Esophagus squamous epithelium (tissue), 5 donors: Measurements from ENCODE around the gene TBATA. TPM values are rescaled to one million over a fixed set of nuclear protein-coding genes. Genes with fewer than 3 reads are reported as not detected.

Source experiments
- DNase-seq: peaks from one replicate; lab custom pipeline; 2025; lab: John Stamatoyannopoulos, UW
- H3K27ac ChIP-seq, 4 donors: fragments of 200-600 bp; sonication (generic); one replicate each; pipeline ENCODE4 v1.5.1; 2016 to 2019; ENCODE audit warnings: mild to moderate bottlenecking in 1 of 4
- H3K27me3 ChIP-seq, 4 donors: fragments of 200-600 bp; sonication (generic); 1 replicate in 3 of 4; 2 replicates in 1 of 4; pipeline versions ENCODE4 v1.5.1 to v1.6.0; 2017 to 2021; ENCODE audit warnings: antibody characterized with exemption in 1 of 4
- H3K36me3 ChIP-seq, 3 donors: fragments of 200-600 bp; sonication (generic); one replicate each; pipeline ENCODE4 v1.5.1; 2016 to 2019
- H3K4me1 ChIP-seq, 3 donors: fragments of 200-600 bp; sonication (generic); one replicate each; pipeline ENCODE4 v1.5.1; 2017 to 2019
- H3K4me3 ChIP-seq, 4 donors: fragments of 200-600 bp; sonication (generic); 1 replicate in 3 of 4; 2 replicates in 1 of 4; pipeline ENCODE4 v1.5.1; 2016 to 2019; ENCODE audit warnings: mild to moderate bottlenecking in 2 of 4, moderate library complexity in 1 of 4
- H3K9me3 ChIP-seq, 3 donors: fragments of 200-600 bp; sonication (generic); one replicate each; pipeline ENCODE4 v1.5.1; 2016 to 2019
- CTCF ChIP-seq, 6 experiments: fragments of 450-650 bp in 4 of 6; fragments of 200-600 bp in 2 of 6; sonication (generic) in 2 of 6; IDR thresholded peaks; one replicate each; pipeline ENCODE4 v1.5.1; 2016 to 2019; ENCODE audit warnings: antibody characterized with exemption in 6 of 6, mild to moderate bottlenecking in 4 of 6, moderate library complexity in 4 of 6
- POLR2A ChIP-seq, 4 donors: fragments of 450-650 bp; IDR thresholded peaks; one replicate each; pipeline ENCODE4 v1.6.1; 2017; ENCODE audit warnings: antibody characterized with exemption in 4 of 4, mild to moderate bottlenecking in 4 of 4, moderate library complexity in 3 of 4
- WGBS, 2 donors: methylation state at CpG; one replicate each; pipeline ENCODE4 v1.1.5; 2018; 5-methylcytosine and 5-hydroxymethylcytosine counted together
- intact Hi-C: fragments of 100-400 bp; cut with DNase I; formaldehyde crosslinking; loops from one replicate; pipeline ENCODE4 v1.15.0; 2022
- total RNA-seq, 4 donors: library from RNA; depleted of rRNA; stranded (reverse); fragments of >200 nt; gene quantifications; one replicate each; pipeline ENCODE4 v1.1.0, GENCODE V29; 2016
- donor health status: DM: yes; HTN: yes; CAD: no.

The TBATA gene
- total RNA-seq, 4 donors from 2014 or later: not detected

DNA sequence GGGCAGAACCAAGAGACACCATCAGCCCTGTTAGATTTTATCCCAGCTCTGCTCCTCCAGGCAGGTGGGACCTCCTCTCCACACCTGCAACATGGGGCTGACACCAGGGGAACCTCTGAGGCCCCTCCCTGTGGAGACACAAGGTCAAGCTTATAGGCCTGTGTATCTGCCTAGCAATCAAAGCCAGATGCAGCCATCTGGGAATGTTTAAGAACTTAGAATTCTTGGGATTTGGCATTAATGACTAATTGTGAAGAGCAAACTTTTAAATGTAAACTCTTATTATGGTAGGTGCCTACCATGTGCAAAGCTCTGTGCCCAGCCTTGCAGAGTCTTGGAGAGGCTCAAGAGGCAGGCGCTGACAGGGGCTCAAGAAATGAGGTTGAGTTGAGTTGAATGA is 52.1 kb downstream of the TBATA start:
- H3K4me1 ChIP-seq: peaks cover 0 to 6% (median 0%) of the 10 kb centered on the region in 3 donors
- WGBS, 2 donors: no CpG with 5 or more reads among the region's 1 CpG

GRCh38 chr10:70732569-70732968 is 52.6 kb downstream of the TBATA start:
- no peaks in the 10 kb centered on the region for H3K9me3 ChIP-seq
- WGBS, 2 donors: 89 to 100% methylated on average over 2 to 3 of the region's 4 CpGs

More for the DNA sequence above, 52.1 kb downstream of the TBATA start:
- intact Hi-C loops: no loop called here
- no peak for TF ChIP-seq POLR2A (IDR thresholded peaks at IDR 0.05)
- TF ChIP-seq CTCF (IDR thresholded peaks at IDR 0.05): no peak
- Histone ChIP-seq H3K4me3 (no peak overlapping the region), H3K27ac (no peak overlapping the region), H3K9me3 (no peaks in the 10 kb centered on the region), H3K36me3 (no peaks in the 10 kb centered on the region), H3K27me3 (no peaks in the 10 kb centered on the region)
- no peak for DNase-seq

GRCh38 chr10:70730955-70731354 is 54.2 kb downstream of the TBATA start:
- no peak for TF ChIP-seq POLR2A (IDR thresholded peaks at IDR 0.05)
- TF ChIP-seq CTCF (IDR thresholded peaks at IDR 0.05): no peak
- H3K4me1 ChIP-seq: peaks cover 0 to 6% (median 0%) of the 10 kb centered on the region in 3 donors
- 57 to 86% methylated on average over 1 to 2 of the region's 2 CpGs for WGBS, 2 donors

More at GRCh38 chr10:70732569-70732968, 52.6 kb downstream of the TBATA start:
- intact Hi-C loops: no loop called here
- no peak for DNase-seq
- TF ChIP-seq CTCF (IDR thresholded peaks at IDR 0.05): no peak
- TF ChIP-seq POLR2A (IDR thresholded peaks at IDR 0.05): no peak
- peaks cover 0 to 6% (median 0%) of the 10 kb centered on the region in 3 donors for H3K4me1 ChIP-seq
- no peak overlapping the region for H3K4me3 ChIP-seq
- no peaks in the 10 kb centered on the region for H3K36me3 ChIP-seq
- H3K27ac ChIP-seq: no peak overlapping the region
- H3K27me3 ChIP-seq: no peaks in the 10 kb centered on the region

GRCh38 chr10:70729763-70730357 is 55.3 kb downstream of the TBATA start:
- H3K4me1 ChIP-seq: peaks cover 0 to 6% (median 0%) of the 10 kb centered on the region in 3 donors
- TF ChIP-seq POLR2A (IDR thresholded peaks at IDR 0.05) (no peak), CTCF (IDR thresholded peaks at IDR 0.05) (no peak)
- no peaks in the 10 kb centered on the region for H3K27me3 ChIP-seq
- no peak overlapping the region for H3K4me3 ChIP-seq
- no peak for DNase-seq
- intact Hi-C loops: no loop called here
- H3K36me3 ChIP-seq: no peaks in the 10 kb centered on the region
- H3K9me3 ChIP-seq: no peaks in the 10 kb centered on the region
- 52 to 88% methylated on average over 4 to 5 of the region's 16 CpGs for WGBS, 2 donors
- no peak overlapping the region for H3K27ac ChIP-seq

More at GRCh38 chr10:70730955-70731354, 54.2 kb downstream of the TBATA start:
- no peak for DNase-seq
- Histone ChIP-seq H3K27me3 (no peaks in the 10 kb centered on the region), H3K4me3 (no peak overlapping the region), H3K9me3 (no peaks in the 10 kb centered on the region), H3K36me3 (no peaks in the 10 kb centered on the region), H3K27ac (no peak overlapping the region)
- intact Hi-C loops: no loop called here

- TF ChIP-seq POLR2A (IDR thresholded peaks at IDR 0.05) (no peak), CTCF (IDR thresholded peaks at IDR 0.05) (no peak)
- DNase-seq: no peak
- 47 to 53% methylated on average over 1 to 2 of the region's 2 CpGs for WGBS, 2 donors
- Histone ChIP-seq H3K4me1 (peaks cover 0 to 6% (median 0%) of the 10 kb centered on the region in 3 donors), H3K36me3 (no peaks in the 10 kb centered on the region), H3K9me3 (no peaks in the 10 kb centered on the region), H3K4me3 (no peak overlapping the region), H3K27me3 (no peaks in the 10 kb centered on the region), H3K27ac (no peak overlapping the region)
- intact Hi-C loops: no loop called here
These were observed 56.8 kb downstream of the TBATA start for GRCh38 chr10:70728328-70728727.
